Keratinocyte (primary cell): Measurements from ENCODE around the gene DNAJC13.

Experiments used
- EZH2 ChIP-seq: IDR thresholded peaks from one replicate; pipeline ENCODE4 v1.6.1; 2012; ENCODE audit warnings: inconsistent platforms, mild to moderate bottlenecking, low read length, moderate library complexity
- TF ChIP-seq, protein P1 (sequence below), 3 experiments: IDR thresholded peaks in 1 of 3; conservative IDR thresholded peaks in 1 of 3; optimal IDR thresholded peaks in 1 of 3; 2 replicates in 2 of 3; 3 replicates in 1 of 3; pipeline versions ENCODE3 to v1.5.1; 2011; ENCODE audit warnings: low read length in 3 of 3, mild to moderate bottlenecking in 3 of 3, moderate library complexity in 2 of 3, control low read depth in 1 of 3, inconsistent platforms in 1 of 3; ENCODE audit not compliant: insufficient read depth in 2 of 3; ENCODE audit errors: extremely low read depth in 1 of 3

DNA sequence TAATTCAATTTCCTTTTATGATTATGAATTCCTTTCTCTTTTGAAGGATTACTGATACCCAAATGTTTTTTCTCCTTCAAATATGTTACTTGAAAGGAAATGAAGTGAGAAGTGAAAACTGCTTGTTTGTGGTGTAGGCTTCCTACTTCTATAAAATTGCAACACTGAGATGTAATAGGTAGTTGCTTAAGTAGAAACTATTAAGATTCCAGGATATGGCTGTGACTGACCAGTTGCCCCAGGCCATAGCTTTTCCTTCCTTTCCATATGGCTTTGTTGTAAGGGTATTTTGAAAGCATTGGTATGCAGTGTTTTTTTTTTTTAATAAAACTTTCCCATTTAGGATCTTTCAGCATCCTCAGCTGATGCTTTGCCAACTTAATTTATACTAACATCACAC is 28.5 kb downstream of the DNAJC13 start:
- TF ChIP-seq, protein P1, sequence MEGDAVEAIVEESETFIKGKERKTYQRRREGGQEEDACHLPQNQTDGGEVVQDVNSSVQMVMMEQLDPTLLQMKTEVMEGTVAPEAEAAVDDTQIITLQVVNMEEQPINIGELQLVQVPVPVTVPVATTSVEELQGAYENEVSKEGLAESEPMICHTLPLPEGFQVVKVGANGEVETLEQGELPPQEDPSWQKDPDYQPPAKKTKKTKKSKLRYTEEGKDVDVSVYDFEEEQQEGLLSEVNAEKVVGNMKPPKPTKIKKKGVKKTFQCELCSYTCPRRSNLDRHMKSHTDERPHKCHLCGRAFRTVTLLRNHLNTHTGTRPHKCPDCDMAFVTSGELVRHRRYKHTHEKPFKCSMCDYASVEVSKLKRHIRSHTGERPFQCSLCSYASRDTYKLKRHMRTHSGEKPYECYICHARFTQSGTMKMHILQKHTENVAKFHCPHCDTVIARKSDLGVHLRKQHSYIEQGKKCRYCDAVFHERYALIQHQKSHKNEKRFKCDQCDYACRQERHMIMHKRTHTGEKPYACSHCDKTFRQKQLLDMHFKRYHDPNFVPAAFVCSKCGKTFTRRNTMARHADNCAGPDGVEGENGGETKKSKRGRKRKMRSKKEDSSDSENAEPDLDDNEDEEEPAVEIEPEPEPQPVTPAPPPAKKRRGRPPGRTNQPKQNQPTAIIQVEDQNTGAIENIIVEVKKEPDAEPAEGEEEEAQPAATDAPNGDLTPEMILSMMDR (optimal IDR thresholded peaks at IDR 0.05 in 1 of 3, IDR thresholded peaks at IDR 0.05 in 1 of 3, conservative IDR thresholded peaks at IDR 0.05 in 1 of 3; ENCODE audit: extremely low read depth in 1 of 3, insufficient read depth in 2 of 3, low read length in 3 of 3), result no peak
- no peak for TF ChIP-seq EZH2
